Breast epithelium (tissue), 3 donors: ENCODE results near the gene SEM1.

Source experiments
- POLR2A ChIP-seq: fragments of 450-650 bp; IDR thresholded peaks from one replicate; pipeline ENCODE4 v1.6.1; 2016; ENCODE audit warnings: antibody characterized with exemption, mild to moderate bottlenecking, moderate library complexity
- TF ChIP-seq, protein P1 (sequence below), 3 donors: fragments of 450-650 bp; IDR thresholded peaks; one replicate each; pipeline ENCODE4 v1.5.1; 2016 to 2017; ENCODE audit warnings: antibody characterized with exemption in 3 of 3, mild to moderate bottlenecking in 3 of 3, moderate library complexity in 3 of 3

DNA sequence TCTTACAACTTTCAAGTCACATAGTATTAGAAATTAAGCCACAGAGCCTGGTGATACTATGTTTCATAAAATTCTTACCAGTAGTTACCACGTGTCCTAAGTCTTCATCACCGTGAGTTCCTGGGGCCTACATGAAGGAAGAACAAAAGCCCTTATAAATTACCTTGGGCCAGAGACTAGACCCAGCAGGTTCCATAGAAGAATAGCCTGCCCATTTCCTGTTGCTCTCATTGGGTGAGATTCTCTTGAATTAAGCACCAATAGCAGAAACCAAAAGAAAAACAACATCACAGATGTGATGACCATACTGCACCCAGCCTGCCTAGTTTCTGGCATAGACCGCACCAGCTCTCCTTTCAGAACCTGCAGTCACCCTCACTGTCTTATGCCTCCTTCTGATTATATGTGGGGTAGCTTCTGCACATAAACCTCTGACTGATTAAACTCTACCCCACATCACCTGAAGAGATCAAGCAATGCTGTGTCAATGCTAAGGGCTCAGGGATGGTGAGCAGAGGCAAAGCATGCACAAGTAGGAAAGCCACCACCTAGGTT, 18.0 kb upstream of the SEM1 start:
- TF ChIP-seq, protein P1, sequence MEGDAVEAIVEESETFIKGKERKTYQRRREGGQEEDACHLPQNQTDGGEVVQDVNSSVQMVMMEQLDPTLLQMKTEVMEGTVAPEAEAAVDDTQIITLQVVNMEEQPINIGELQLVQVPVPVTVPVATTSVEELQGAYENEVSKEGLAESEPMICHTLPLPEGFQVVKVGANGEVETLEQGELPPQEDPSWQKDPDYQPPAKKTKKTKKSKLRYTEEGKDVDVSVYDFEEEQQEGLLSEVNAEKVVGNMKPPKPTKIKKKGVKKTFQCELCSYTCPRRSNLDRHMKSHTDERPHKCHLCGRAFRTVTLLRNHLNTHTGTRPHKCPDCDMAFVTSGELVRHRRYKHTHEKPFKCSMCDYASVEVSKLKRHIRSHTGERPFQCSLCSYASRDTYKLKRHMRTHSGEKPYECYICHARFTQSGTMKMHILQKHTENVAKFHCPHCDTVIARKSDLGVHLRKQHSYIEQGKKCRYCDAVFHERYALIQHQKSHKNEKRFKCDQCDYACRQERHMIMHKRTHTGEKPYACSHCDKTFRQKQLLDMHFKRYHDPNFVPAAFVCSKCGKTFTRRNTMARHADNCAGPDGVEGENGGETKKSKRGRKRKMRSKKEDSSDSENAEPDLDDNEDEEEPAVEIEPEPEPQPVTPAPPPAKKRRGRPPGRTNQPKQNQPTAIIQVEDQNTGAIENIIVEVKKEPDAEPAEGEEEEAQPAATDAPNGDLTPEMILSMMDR (IDR thresholded peaks at IDR 0.05): no peak
- TF ChIP-seq POLR2A: no peak
